HG03139 (cell line): ENCODE measurements around the gene UBE2E2.
"Not testable (repeated sequence)": the region's sequence is repeated elsewhere in the genome, so short reads cannot be mapped to it uniquely, and the experiment has no call there.

Experiments used
- ATAC-seq: cut with Tn5 transposase; IDR thresholded peaks from one replicate; pipeline ENCODE4 v1.9.1; 2021; ENCODE audit not compliant: unreplicated experiment

The UBE2E2 gene

GRCh38 chr3:23202921-23203707, at the start of gene UBE2E2:
UBE2E2 (plus strand) TSS chr3:23203327.
- ATAC-seq: peak; percentile 60

- ATAC-seq: no peak
Measured at GRCh38 chr3:23153436-23153835, 49.7 kb upstream of the UBE2E2 start.

GRCh38 chr3:23157331-23157730, 45.8 kb upstream of the UBE2E2 start:
- no peak for ATAC-seq

- ATAC-seq: no peak
Measured at GRCh38 chr3:23159929-23160328, 43.2 kb upstream of the UBE2E2 start.

- ATAC-seq: no peak
Measured at GRCh38 chr3:23161308-23161707, 41.8 kb upstream of the UBE2E2 start.

- ATAC-seq: peak; percentile 43
Measured at GRCh38 chr3:23161896-23162570, 41.1 kb upstream of the UBE2E2 start.

GRCh38 chr3:23162934-23163333, 40.2 kb upstream of the UBE2E2 start:
- peak; percentile 61 for ATAC-seq

GRCh38 chr3:23164746-23165145, 38.4 kb upstream of the UBE2E2 start:
- ATAC-seq: no peak

- ATAC-seq: no peak
Measured at GRCh38 chr3:23165571-23165970, 37.6 kb upstream of the UBE2E2 start.

GRCh38 chr3:23166276-23166675, 36.9 kb upstream of the UBE2E2 start:
- ATAC-seq: no peak

- ATAC-seq: no peak
Measured at GRCh38 chr3:23166845-23167244, 36.3 kb upstream of the UBE2E2 start.

- no peak for ATAC-seq
Measured at GRCh38 chr3:23169551-23169950, 33.6 kb upstream of the UBE2E2 start.

GRCh38 chr3:23170291-23170690, 32.8 kb upstream of the UBE2E2 start:
- ATAC-seq: no peak

- no peak for ATAC-seq
Measured at GRCh38 chr3:23172059-23172458, 31.1 kb upstream of the UBE2E2 start.

- no peak for ATAC-seq
Measured at GRCh38 chr3:23174426-23175039, 28.6 kb upstream of the UBE2E2 start.

- no peak for ATAC-seq
Measured at GRCh38 chr3:23175341-23176083, 27.6 kb upstream of the UBE2E2 start.

- ATAC-seq: not testable (repeated sequence)
Measured at GRCh38 chr3:23176839-23177238, 26.3 kb upstream of the UBE2E2 start.

- no peak for ATAC-seq
Measured at GRCh38 chr3:23182996-23183513, 20.1 kb upstream of the UBE2E2 start.

- ATAC-seq: no peak
Measured at GRCh38 chr3:23183731-23184130, 19.4 kb upstream of the UBE2E2 start.

GRCh38 chr3:23185861-23186260, 17.3 kb upstream of the UBE2E2 start:
- ATAC-seq: no peak

- no peak for ATAC-seq
Measured at GRCh38 chr3:23189187-23189586, 13.9 kb upstream of the UBE2E2 start.
